ENCODE results near the gene ANKRD1. TPM values are rescaled to one million over a fixed set of nuclear protein-coding genes. Genes with fewer than 3 reads are reported as not detected.

The ANKRD1 gene
- total RNA-seq, 1 donor = 52.1 TPM

DNA sequence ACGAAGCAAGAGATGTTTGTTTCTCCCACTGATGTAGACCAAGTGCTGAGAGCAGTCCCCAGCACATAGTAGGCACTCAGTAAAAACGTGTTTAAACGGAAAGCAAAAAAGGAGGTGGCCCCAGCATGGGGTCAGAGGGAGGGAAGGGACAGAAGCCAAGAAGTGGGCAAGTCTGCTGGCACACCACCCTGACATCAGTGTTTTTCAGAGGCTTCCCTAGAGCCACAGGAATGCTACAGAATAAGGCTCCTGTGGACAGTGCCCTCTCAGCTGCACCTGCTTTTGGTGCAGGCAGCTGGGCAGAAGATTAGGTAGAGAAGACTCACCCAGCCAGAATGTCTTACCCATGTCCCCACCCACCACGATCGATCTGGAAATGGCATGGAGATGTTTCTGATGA, 8.3 kb upstream of the ANKRD1 start:
- Histone ChIP-seq H3K4me1 (ENCODE audit: insufficient read depth, low read length) (peaks cover 36% of the 10 kb centered on the region), H3K27ac (ENCODE audit: low read depth, low read length) (peak overlapping the region; percentile 95), H3K36me3 (ENCODE audit: insufficient read depth, low read length) (no peaks in the 10 kb centered on the region), H4K20me1 (ENCODE audit: insufficient read depth, low read length) (no peaks in the 10 kb centered on the region), H3K4me3 (ENCODE audit: insufficient read depth, low read length) (no peak overlapping the region), H3K9me3 (ENCODE audit: low read depth, low read length) (no peaks in the 10 kb centered on the region), H3K79me2 (ENCODE audit: insufficient read depth, low read length) (no peaks in the 10 kb centered on the region), H3K27me3 (ENCODE audit: insufficient read depth, low read length) (no peaks in the 10 kb centered on the region), H2AFZ (ENCODE audit: low read length) (no peak overlapping the region), H3K4me2 (ENCODE audit: insufficient read depth, low read length) (no peak overlapping the region)
- TF ChIP-seq, protein P1, sequence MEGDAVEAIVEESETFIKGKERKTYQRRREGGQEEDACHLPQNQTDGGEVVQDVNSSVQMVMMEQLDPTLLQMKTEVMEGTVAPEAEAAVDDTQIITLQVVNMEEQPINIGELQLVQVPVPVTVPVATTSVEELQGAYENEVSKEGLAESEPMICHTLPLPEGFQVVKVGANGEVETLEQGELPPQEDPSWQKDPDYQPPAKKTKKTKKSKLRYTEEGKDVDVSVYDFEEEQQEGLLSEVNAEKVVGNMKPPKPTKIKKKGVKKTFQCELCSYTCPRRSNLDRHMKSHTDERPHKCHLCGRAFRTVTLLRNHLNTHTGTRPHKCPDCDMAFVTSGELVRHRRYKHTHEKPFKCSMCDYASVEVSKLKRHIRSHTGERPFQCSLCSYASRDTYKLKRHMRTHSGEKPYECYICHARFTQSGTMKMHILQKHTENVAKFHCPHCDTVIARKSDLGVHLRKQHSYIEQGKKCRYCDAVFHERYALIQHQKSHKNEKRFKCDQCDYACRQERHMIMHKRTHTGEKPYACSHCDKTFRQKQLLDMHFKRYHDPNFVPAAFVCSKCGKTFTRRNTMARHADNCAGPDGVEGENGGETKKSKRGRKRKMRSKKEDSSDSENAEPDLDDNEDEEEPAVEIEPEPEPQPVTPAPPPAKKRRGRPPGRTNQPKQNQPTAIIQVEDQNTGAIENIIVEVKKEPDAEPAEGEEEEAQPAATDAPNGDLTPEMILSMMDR (IDR thresholded peaks at IDR 0.05; ENCODE audit: extremely low read depth, low read depth, low read length) = no peak
- no peak for DNase-seq (ENCODE audit: insufficient read length, low spot score, missing footprints)

DNA sequence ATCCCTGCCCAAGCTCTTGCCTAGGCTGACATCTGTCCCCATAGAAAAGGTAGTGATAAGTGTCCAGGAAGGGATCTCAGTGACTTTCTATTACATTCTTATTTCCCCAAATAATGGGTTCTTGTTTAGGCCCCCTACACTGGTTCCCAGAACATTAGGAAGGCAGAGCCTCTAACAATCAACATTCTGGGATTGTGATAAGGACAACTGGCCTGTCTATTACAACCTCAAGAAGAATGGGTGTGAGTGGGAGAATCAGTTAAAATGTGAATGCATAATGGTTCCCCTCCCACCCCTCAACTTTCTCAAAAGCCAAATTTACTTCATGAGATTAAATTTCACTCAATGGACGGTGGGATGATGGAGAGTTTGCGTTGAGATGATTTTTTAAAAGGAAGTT, 6.4 kb upstream of the ANKRD1 start:
- H2AFZ ChIP-seq (ENCODE audit: low read length) = no peak overlapping the region
- no peaks in the 10 kb centered on the region for H3K27me3 ChIP-seq (ENCODE audit: insufficient read depth, low read length)
- no peak overlapping the region for H3K4me3 ChIP-seq (ENCODE audit: insufficient read depth, low read length)
- H4K20me1 ChIP-seq (ENCODE audit: insufficient read depth, low read length) = no peaks in the 10 kb centered on the region
- H3K4me2 ChIP-seq (ENCODE audit: insufficient read depth, low read length) = no peak overlapping the region
- no peaks in the 10 kb centered on the region for H3K36me3 ChIP-seq (ENCODE audit: insufficient read depth, low read length)
- TF ChIP-seq, protein P1 (IDR thresholded peaks at IDR 0.05; ENCODE audit: extremely low read depth, low read depth, low read length) = no peak
- no peaks in the 10 kb centered on the region for H3K9me3 ChIP-seq (ENCODE audit: low read depth, low read length)
- H3K27ac ChIP-seq (ENCODE audit: low read depth, low read length) = no peak overlapping the region
- no peaks in the 10 kb centered on the region for H3K79me2 ChIP-seq (ENCODE audit: insufficient read depth, low read length)
- peaks cover 36% of the 10 kb centered on the region for H3K4me1 ChIP-seq (ENCODE audit: insufficient read depth, low read length)
- no peak for DNase-seq (ENCODE audit: insufficient read length, low spot score, missing footprints)

DNA sequence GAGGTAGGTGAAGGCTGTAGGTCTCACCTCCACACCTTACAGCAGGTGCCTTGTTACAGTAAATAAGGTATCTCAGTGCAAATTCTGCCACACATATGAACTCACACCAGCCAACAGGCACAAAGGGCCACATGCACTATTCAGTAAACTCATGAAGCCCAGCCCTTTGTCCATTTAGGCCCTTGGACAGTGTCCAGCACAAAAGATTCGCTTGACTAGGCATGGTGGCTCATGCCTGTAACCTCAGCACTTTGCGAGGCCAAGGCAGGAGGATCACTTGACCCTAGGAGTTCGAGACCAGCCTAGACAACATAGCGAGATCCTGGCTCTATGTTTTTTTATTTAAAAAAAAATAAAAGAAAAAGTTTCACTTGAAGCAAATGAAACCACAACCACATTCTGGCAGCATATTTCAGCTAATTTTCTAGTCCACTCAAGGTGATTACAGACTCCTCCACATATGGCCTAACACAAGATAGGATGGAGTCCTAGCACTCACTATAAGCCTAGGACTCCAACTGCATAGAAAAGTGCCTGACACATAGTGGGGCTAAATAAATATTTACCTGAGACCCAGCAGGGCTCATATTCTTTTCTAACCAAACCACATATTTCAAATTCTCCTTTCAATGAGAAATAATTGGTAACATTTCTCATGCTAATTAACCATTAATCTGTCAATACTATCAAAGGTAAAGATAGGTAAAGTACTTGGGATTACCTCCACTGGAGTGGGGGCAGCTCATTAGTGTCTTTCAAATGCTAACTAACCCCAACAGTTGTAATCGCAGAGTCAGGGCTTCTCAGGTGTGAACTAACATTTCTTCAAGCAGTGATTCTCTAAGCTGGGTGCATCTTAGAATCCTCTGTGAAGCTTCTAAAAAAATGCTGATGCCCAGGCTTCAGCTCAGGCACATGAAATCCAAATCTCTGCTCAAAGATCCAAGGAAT, 4.5 kb upstream of the ANKRD1 start:
- H3K4me3 ChIP-seq (ENCODE audit: insufficient read depth, low read length) = no peak overlapping the region

DNA sequence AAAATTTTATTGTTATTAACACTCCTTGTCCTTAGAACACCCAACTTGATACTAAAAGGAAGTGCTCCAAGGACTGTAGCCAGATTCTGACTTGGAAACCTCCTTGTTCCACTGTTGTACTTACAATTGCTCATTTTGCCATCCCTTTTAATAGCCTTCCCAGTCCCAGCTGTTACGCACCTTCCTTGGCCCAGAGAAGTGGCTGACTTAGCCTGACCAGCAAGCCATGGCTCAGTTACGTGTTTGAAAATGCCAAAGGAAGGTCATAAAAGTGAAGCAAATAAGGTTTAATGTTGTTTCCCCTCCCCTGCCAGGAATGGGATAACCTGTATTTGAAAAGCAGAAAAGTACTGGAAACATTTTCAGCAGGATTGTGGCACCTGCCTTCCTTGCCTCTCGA, 3.7 kb upstream of the ANKRD1 start:
- peaks cover 31% of the 10 kb centered on the region for H3K4me1 ChIP-seq (ENCODE audit: insufficient read depth, low read length)
- no peak overlapping the region for H2AFZ ChIP-seq (ENCODE audit: low read length)
- no peaks in the 10 kb centered on the region for H3K9me3 ChIP-seq (ENCODE audit: low read depth, low read length)
- no peak for DNase-seq (ENCODE audit: insufficient read length, low spot score, missing footprints)
- no peaks in the 10 kb centered on the region for H3K36me3 ChIP-seq (ENCODE audit: insufficient read depth, low read length)
- peaks cover 6% of the 10 kb centered on the region for H3K79me2 ChIP-seq (ENCODE audit: insufficient read depth, low read length)
- no peak overlapping the region for H3K27ac ChIP-seq (ENCODE audit: low read depth, low read length)
- no peaks in the 10 kb centered on the region for H4K20me1 ChIP-seq (ENCODE audit: insufficient read depth, low read length)
- no peak overlapping the region for H3K4me2 ChIP-seq (ENCODE audit: insufficient read depth, low read length)
- TF ChIP-seq, protein P1 (IDR thresholded peaks at IDR 0.05; ENCODE audit: extremely low read depth, low read depth, low read length) = no peak
- no peaks in the 10 kb centered on the region for H3K27me3 ChIP-seq (ENCODE audit: insufficient read depth, low read length)
- H3K4me3 ChIP-seq (ENCODE audit: insufficient read depth, low read length) = no peak overlapping the region

More for the DNA sequence above, 4.5 kb upstream of the ANKRD1 start:
- H3K27me3 ChIP-seq (ENCODE audit: insufficient read depth, low read length) = no peaks in the 10 kb centered on the region
- H3K36me3 ChIP-seq (ENCODE audit: insufficient read depth, low read length) = no peaks in the 10 kb centered on the region
- H2AFZ ChIP-seq (ENCODE audit: low read length) = no peak overlapping the region
- H3K4me1 ChIP-seq (ENCODE audit: insufficient read depth, low read length) = peaks cover 31% of the 10 kb centered on the region
- no peaks in the 10 kb centered on the region for H3K9me3 ChIP-seq (ENCODE audit: low read depth, low read length)
- no peak overlapping the region for H3K27ac ChIP-seq (ENCODE audit: low read depth, low read length)
- TF ChIP-seq, protein P1 (IDR thresholded peaks at IDR 0.05; ENCODE audit: extremely low read depth, low read depth, low read length) = no peak
- no peaks in the 10 kb centered on the region for H3K79me2 ChIP-seq (ENCODE audit: insufficient read depth, low read length)
- no peak for DNase-seq (ENCODE audit: insufficient read length, low spot score, missing footprints)
- H3K4me2 ChIP-seq (ENCODE audit: insufficient read depth, low read length) = no peak overlapping the region
- no peaks in the 10 kb centered on the region for H4K20me1 ChIP-seq (ENCODE audit: insufficient read depth, low read length)

All from osteoblast (primary cell).